Measurements from ENCODE around the gene NAT9. TPM values are rescaled to one million over a fixed set of nuclear protein-coding genes. Genes with fewer than 3 reads are reported as not detected.

Gene NAT9
- total and polyA plus RNA-seq, 2 of the 4 experiments (the other 2 are of a cell fraction): 48.9 to 62.0 TPM

GRCh38 chr17:74799097-74799496 lies 23.0 kb upstream of the NAT9 start:
- no peak overlapping the region for H3K9ac ChIP-seq (ENCODE audit: low read depth, low read length)
- H2AK9ac ChIP-seq (replicated peaks; ENCODE audit: low read depth, low read length, poor library complexity): peak overlapping the region; percentile 36
- BruUV-seq (replicated peaks): no TSS peak
- H2BK20ac ChIP-seq (ENCODE audit: low read depth, low read length): no peak overlapping the region
- POLR2A ChIA-PET (ENCODE audit: unreplicated experiment): no interaction called here
- in situ Hi-C loops (cut with MboI; ENCODE audit: low sequenced_read_pairs) (no loop called here), intact Hi-C loops (cut with micrococcal nuclease) (no loop called here), dilution Hi-C loops (cut with HindIII; ENCODE audit: low sequenced_read_pairs, unreplicated experiment) (no loop called here)
- no peak overlapping the region for H2BK15ac ChIP-seq (ENCODE audit: low read depth, low read length)
- H4K5ac ChIP-seq (ENCODE audit: low read depth, low read length): no peak overlapping the region
- H3K56ac ChIP-seq (ENCODE audit: extremely low read depth, insufficient read depth, low read length): no peak overlapping the region
- H2BK5ac ChIP-seq (ENCODE audit: low read depth, low read length, poor library complexity, severe bottlenecking): no peak overlapping the region
- no peak overlapping the region for H3K4ac ChIP-seq (ENCODE audit: low read depth, low read length)
- no peak for DNase-seq
- H3K79me1 ChIP-seq (ENCODE audit: low read depth in 1 of 2, low read length in 2 of 2): no peaks in the 10 kb centered on the region
- ATAC-seq (ENCODE audit: low read depth): no peak
- no peak overlapping the region for H2AK5ac ChIP-seq (ENCODE audit: low read depth, low read length)
- peaks cover 39% of the 10 kb centered on the region for H3K36me3 ChIP-seq (ENCODE audit: control insufficient read depth, insufficient read depth, low read length)
- no peak for TF ChIP-seq USF2 (IDR thresholded peaks at IDR 0.05; ENCODE audit: low read depth, low read length)
- TF ChIP-seq RFX5 (IDR thresholded peaks at IDR 0.05; ENCODE audit: low read depth, low read length): no peak
- TF ChIP-seq CHD1 (IDR thresholded peaks at IDR 0.05; ENCODE audit: low read depth, low read length): no peak
- H3K9me3 ChIP-seq (ENCODE audit: control insufficient read depth, insufficient read depth, low read length): no peaks in the 10 kb centered on the region
- H2AFZ ChIP-seq (replicated peaks; ENCODE audit: low read length, poor library complexity): no peak overlapping the region
- H3K9me1 ChIP-seq (ENCODE audit: insufficient read depth, low read length): no peaks in the 10 kb centered on the region
- no peak overlapping the region for H3K23ac ChIP-seq (ENCODE audit: low read depth, low read length)
- H3K4me2 ChIP-seq (ENCODE audit: low read depth, low read length): no peak overlapping the region
- CTCF ChIA-PET: no interaction called here
- H3K4me1 ChIP-seq (ENCODE audit: control insufficient read depth, insufficient read depth, low read length): no peaks in the 10 kb centered on the region
- H4K20me1 ChIP-seq (ENCODE audit: insufficient read depth, low read length): no peaks in the 10 kb centered on the region
- 86% methylated on average over 5 of the region's 14 CpGs; no CpG with 5 or more reads in 1 of the 2 experiments for WGBS, 2 experiments (ENCODE audit: extremely low coverage in 2 of 2, insufficient read length in 1 of 2)
- no peaks in the 10 kb centered on the region for H3K27me3 ChIP-seq (ENCODE audit: control insufficient read depth, insufficient read depth, low read length)
- H4K91ac ChIP-seq (ENCODE audit: insufficient read depth, low read depth, low read length): no peak overlapping the region
- H3K4me3 ChIP-seq (ENCODE audit: insufficient read depth, low read depth, low read length): no peak overlapping the region
- no peak overlapping the region for H3K18ac ChIP-seq (ENCODE audit: low read depth, low read length)
- H2BK120ac ChIP-seq (ENCODE audit: low read depth, low read length): no peak overlapping the region
- no peak overlapping the region for H3K14ac ChIP-seq (replicated peaks; ENCODE audit: low read depth, low read length)
- no peak overlapping the region for H3K27ac ChIP-seq (ENCODE audit: insufficient read depth, low read length)
- no peak overlapping the region for H4K8ac ChIP-seq (ENCODE audit: low read depth in 2 of 2, low read length in 2 of 2)

All from IMR-90 (cell line).